Mammary epithelial cell (primary cell): ENCODE measurements around the gene AQR.

Experiments used
- EZH2 ChIP-seq: IDR thresholded peaks from 2 replicates; pipeline ENCODE4 v1.6.1; 2012; ENCODE audit warnings: low read length, inconsistent platforms, borderline replicate concordance
- TF ChIP-seq, protein P1 (sequence below), 2 donors: IDR thresholded peaks in 1 of 2; conservative IDR thresholded peaks in 1 of 2; 2 replicates each; pipeline ENCODE4 v1.5.1; 2011 to 2012; ENCODE audit warnings: inconsistent platforms in 2 of 2, low read length in 2 of 2, mild to moderate bottlenecking in 2 of 2, control low read depth in 1 of 2, low read depth in 1 of 2; ENCODE audit not compliant: insufficient read depth in 1 of 2; ENCODE audit errors: extremely low read depth in 1 of 2

GRCh38 chr15:34837246-34838016, 132.1 kb downstream of the AQR start:
- TF ChIP-seq, protein P1, sequence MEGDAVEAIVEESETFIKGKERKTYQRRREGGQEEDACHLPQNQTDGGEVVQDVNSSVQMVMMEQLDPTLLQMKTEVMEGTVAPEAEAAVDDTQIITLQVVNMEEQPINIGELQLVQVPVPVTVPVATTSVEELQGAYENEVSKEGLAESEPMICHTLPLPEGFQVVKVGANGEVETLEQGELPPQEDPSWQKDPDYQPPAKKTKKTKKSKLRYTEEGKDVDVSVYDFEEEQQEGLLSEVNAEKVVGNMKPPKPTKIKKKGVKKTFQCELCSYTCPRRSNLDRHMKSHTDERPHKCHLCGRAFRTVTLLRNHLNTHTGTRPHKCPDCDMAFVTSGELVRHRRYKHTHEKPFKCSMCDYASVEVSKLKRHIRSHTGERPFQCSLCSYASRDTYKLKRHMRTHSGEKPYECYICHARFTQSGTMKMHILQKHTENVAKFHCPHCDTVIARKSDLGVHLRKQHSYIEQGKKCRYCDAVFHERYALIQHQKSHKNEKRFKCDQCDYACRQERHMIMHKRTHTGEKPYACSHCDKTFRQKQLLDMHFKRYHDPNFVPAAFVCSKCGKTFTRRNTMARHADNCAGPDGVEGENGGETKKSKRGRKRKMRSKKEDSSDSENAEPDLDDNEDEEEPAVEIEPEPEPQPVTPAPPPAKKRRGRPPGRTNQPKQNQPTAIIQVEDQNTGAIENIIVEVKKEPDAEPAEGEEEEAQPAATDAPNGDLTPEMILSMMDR (conservative IDR thresholded peaks at IDR 0.05 in 1 of 2, IDR thresholded peaks at IDR 0.05 in 1 of 2; ENCODE audit: extremely low read depth in 1 of 2, insufficient read depth in 1 of 2, low read depth in 1 of 2, low read length in 2 of 2): no peak
- TF ChIP-seq EZH2: no peak
